MM.1S (cell line): ENCODE results near the gene TUBB2B.

Source experiments
- EZH2 ChIP-seq: fragments of 300-600 bp; sonication (generic); optimal IDR thresholded peaks from 2 replicates; pipeline ENCODE3; 2017; ENCODE audit warnings: low read depth, mild to moderate bottlenecking, antibody characterized with exemption, low read length, mixed read lengths
- TF ChIP-seq, protein P1 (sequence below): fragments of 300-600 bp; sonication (generic); IDR thresholded peaks from 2 replicates; pipeline ENCODE4 v1.5.1; 2016; ENCODE audit warnings: antibody characterized with exemption, low read length, mixed read lengths

DNA sequence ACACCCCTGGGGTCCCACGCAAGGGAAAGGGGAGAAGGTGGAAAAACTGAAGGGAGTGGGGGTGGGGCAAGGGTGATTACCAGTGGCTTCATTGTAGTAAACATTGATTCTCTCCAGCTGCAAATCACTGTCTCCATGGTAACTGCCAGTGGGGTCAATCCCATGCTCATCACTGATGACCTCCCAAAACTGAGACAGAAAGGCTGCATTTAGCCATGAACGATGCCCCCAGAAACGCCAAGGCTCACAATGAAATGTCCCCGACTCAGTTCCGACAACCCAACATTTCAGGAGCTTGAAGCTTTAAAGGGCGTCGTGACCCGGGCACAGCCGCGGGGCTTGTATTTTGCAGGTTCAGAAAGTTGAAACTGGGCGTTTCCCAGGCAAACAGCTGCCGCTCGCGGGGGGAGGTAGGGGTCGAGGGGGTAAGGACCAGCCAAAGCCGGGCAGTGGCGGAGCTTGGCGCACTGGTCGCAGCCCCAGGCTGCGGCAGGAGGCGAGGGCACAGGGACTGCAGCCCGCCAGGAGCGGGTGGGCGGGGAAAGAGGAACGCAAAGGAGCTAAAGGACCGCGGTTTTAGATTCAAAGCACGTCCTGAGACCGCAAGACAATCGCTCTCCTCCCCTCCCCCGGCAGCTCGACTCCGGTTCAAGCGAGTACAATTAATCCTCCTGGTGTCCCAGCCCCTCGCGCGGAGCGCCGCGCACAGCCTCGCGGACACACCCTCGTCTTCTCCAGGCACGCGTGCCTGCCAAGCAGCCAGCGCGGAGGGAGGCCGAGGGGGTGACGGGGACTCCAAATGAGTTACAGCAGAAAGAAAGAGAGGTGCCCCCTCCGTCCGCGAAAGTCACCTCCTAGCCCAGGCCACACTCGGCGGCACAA lies 731 bp downstream of the TUBB2B start:
- TF ChIP-seq EZH2, result no peak
- TF ChIP-seq, protein P1, sequence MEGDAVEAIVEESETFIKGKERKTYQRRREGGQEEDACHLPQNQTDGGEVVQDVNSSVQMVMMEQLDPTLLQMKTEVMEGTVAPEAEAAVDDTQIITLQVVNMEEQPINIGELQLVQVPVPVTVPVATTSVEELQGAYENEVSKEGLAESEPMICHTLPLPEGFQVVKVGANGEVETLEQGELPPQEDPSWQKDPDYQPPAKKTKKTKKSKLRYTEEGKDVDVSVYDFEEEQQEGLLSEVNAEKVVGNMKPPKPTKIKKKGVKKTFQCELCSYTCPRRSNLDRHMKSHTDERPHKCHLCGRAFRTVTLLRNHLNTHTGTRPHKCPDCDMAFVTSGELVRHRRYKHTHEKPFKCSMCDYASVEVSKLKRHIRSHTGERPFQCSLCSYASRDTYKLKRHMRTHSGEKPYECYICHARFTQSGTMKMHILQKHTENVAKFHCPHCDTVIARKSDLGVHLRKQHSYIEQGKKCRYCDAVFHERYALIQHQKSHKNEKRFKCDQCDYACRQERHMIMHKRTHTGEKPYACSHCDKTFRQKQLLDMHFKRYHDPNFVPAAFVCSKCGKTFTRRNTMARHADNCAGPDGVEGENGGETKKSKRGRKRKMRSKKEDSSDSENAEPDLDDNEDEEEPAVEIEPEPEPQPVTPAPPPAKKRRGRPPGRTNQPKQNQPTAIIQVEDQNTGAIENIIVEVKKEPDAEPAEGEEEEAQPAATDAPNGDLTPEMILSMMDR, result no peak
